Heart left ventricle (tissue), 16 donors: ENCODE data around the gene STAT2. TPM values are rescaled to one million over a fixed set of nuclear protein-coding genes. Genes with fewer than 3 reads are reported as not detected.

Source experiments
- ATAC-seq, 4 donors: fragments of 200-7000 bp; cut with Tn5 transposase; one replicate each; pipeline ENCODE4 v1.9.1; 2020 to 2022; ENCODE audit warnings: moderate library complexity in 4 of 4, mild to moderate bottlenecking in 3 of 4, moderate number of reproducible peaks in 1 of 4
- DNase-seq, 5 donors: peaks; one replicate each; pipeline ENCODE4 v3.0.0-alpha.2; 2020
- H3K27ac ChIP-seq, 12 donors: fragments of 200-600 bp; sonication (generic) in 4 of 12; one replicate each; pipeline versions ENCODE4 v1.5.0 to v1.8.0; 2016 to 2022; ENCODE audit warnings: mild to moderate bottlenecking in 2 of 12
- H3K27me3 ChIP-seq, 9 donors: fragments of 200-600 bp; sonication (generic) in 2 of 9; one replicate each; pipeline versions ENCODE4 v1.5.1 to v1.8.0; 2016 to 2022; ENCODE audit warnings: mild to moderate bottlenecking in 3 of 9
- H3K36me3 ChIP-seq, 9 donors: fragments of 200-600 bp; sonication (generic) in 2 of 9; one replicate each; pipeline versions ENCODE4 v1.5.0 to v1.8.0; 2018 to 2022; ENCODE audit warnings: mild to moderate bottlenecking in 2 of 9
- H3K4me1 ChIP-seq, 12 donors: fragments of 200-600 bp; sonication (generic) in 4 of 12; one replicate each; pipeline versions ENCODE4 v1.5.0 to v1.8.0; 2016 to 2022; ENCODE audit warnings: mild to moderate bottlenecking in 3 of 12
- H3K4me3 ChIP-seq, 12 donors: fragments of 200-600 bp; sonication (generic) in 4 of 12; one replicate each; pipeline versions ENCODE4 v1.5.0 to v1.8.0; 2017 to 2022; ENCODE audit warnings: mild to moderate bottlenecking in 9 of 12, moderate library complexity in 4 of 12
- H3K9me3 ChIP-seq, 12 donors: fragments of 200-600 bp; sonication (generic) in 4 of 12; one replicate each; pipeline versions ENCODE4 v1.5.0 to v1.8.0; 2016 to 2022; ENCODE audit warnings: mild to moderate bottlenecking in 1 of 12
- POLR2A ChIP-seq, 2 donors: fragments of 450-650 bp; IDR thresholded peaks; one replicate each; pipeline ENCODE4 v1.6.1; 2017; ENCODE audit warnings: antibody characterized with exemption in 2 of 2, mild to moderate bottlenecking in 2 of 2, moderate library complexity in 2 of 2
- WGBS, 4 donors: extraction: QIAGEN DNeasy Blood & Tissue Kit in 2 of 4; methylation state at CpG; one replicate each; pipeline versions ENCODE4 v1.1.5 to v1.1.7; 2013 to 2018; 5-methylcytosine and 5-hydroxymethylcytosine counted together
- intact Hi-C, 10 donors: fragments of 100-400 bp; cut with DNase I; formaldehyde crosslinking; loops; one replicate each; pipeline versions ENCODE4 v1.11.1 to v1.14.2; 2022
- polyA plus RNA-seq, 2 donors: library from polyadenylated mRNA; stranded (reverse); fragments of 200-250 nt; gene quantifications; one replicate each; pipeline ENCODE4 v1.2.3, GENCODE V29; 2013
- total RNA-seq, 9 donors: library from RNA; depleted of rRNA in 2 of 9; stranded (reverse); fragments of >200 nt in 2 of 9; fragmentation: NEBNext Ultra II Directional in 3 of 9; extraction: Animal tissue kit (Norgen Biotek cat#: 25700) in 3 of 9; gene quantifications; one replicate each; pipeline versions ENCODE4 v1.1.0 to v1.2.4, GENCODE V29; 2016 to 2023
- TF ChIP-seq, protein P1 (sequence below), 12 donors: fragments of 200-600 bp; sonication (generic) in 4 of 12; IDR thresholded peaks; one replicate each; pipeline versions ENCODE4 v1.5.0 to v1.8.0; 2018 to 2022; ENCODE audit warnings: antibody characterized with exemption in 12 of 12, mild to moderate bottlenecking in 5 of 12
- donor health status: ischemic (EF 13 %, LVEDD 7.1; RV severe dilation, severe dysfunction).
- donor health status: healthy with polysubstance abuse.
- donor health status: DM: no; HTN: yes; CAD: no.
- donor health status: DM: no; HTN: no; CAD: no.
- donor health status: ischemic (EF 25% LVEDD 6.9; RV normal size, moderate dysfunction).
- donor health status: ischemic (EF 25% LVEDD 5.7; RV mildly dilated, moderate dysfunction).
- donor health status: healthy.
- donor health status: DM: yes; HTN: yes; CAD: no.
- donor health status: ischemic (EF 35%, LVEDD 5.7; RV mildly dilated, moderate dysfunction).
- donor health status: nonischemic (EF 11% LVEDD 7.7; RV severe dilation, severe dysfunction).
- donor health status: DM: yes; HTN: yes; CAD: no.
- donor health status: PGD.
- donor health status: ischemic (EF 29% LVEDD 5.4; RV normal size, mild dysfunction).
- donor health status: nonischemic (EF 23%, LVEDD 6.1; RV moderate dilation, normal function).

STAT2 gene
- total and polyA plus RNA-seq, 11 donors = 23.1 to 150 (median 36.1) TPM

DNA sequence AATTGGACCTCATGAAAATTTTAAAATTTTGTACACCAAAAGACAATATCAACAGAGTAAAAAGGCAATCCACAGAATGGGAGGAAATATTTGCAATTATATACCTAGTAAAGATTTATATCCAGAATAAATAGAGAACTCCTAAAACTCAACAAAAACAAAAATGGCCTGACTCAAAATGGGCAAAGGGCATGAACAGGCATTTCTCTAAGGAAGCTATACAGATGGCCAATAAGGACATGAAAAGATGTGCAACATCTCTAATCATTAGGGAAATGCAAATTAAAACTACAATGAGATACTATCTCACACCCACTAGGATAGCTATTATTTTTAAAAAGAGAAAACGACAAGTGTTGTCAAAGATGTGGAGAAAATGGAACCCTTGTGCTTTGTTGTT is 13.6 kb upstream of the STAT2 start:
- H3K4me1 ChIP-seq = peaks cover 0 to 19% (median 0%) of the 10 kb centered on the region in 12 donors
- no peak overlapping the region for H3K27ac ChIP-seq
- intact Hi-C loops = no loop called here
- 97 to 98% (median 98%) methylated on average over 1 of the region's 1 CpG for WGBS, 4 donors
- peaks cover 0 to 7% (median 0%) of the 10 kb centered on the region in 12 donors for H3K9me3 ChIP-seq
- no peak overlapping the region for H3K4me3 ChIP-seq
- H3K27me3 ChIP-seq = no peaks in the 10 kb centered on the region
- no peak for TF ChIP-seq POLR2A (IDR thresholded peaks at IDR 0.05)
- TF ChIP-seq, protein P1, sequence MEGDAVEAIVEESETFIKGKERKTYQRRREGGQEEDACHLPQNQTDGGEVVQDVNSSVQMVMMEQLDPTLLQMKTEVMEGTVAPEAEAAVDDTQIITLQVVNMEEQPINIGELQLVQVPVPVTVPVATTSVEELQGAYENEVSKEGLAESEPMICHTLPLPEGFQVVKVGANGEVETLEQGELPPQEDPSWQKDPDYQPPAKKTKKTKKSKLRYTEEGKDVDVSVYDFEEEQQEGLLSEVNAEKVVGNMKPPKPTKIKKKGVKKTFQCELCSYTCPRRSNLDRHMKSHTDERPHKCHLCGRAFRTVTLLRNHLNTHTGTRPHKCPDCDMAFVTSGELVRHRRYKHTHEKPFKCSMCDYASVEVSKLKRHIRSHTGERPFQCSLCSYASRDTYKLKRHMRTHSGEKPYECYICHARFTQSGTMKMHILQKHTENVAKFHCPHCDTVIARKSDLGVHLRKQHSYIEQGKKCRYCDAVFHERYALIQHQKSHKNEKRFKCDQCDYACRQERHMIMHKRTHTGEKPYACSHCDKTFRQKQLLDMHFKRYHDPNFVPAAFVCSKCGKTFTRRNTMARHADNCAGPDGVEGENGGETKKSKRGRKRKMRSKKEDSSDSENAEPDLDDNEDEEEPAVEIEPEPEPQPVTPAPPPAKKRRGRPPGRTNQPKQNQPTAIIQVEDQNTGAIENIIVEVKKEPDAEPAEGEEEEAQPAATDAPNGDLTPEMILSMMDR (IDR thresholded peaks at IDR 0.05) = no peak
- no peaks in the 10 kb centered on the region for H3K36me3 ChIP-seq
- no peak for ATAC-seq
- no peak for DNase-seq

DNA sequence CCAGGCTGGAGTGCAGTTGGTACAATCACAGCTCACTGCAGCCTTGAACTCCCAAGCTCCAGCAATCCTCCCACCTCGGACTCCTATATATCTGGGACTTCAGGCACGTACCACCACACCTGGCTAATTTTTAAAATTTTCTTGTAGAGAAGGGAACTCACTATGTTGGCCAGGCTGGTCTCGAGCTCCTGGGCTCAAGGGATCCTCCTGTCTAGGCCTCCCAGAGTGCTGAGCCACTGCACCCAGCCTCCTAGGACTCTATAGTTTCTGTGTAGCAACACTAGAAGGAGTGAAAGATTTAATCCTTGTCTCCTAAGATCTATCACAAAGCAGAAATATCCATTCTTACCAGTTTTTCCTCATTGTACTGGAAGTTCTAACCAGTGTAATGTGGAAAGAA is 7.0 kb upstream of the STAT2 start:
- 84 to 91% (median 89%) methylated on average over 3 of the region's 3 CpGs for WGBS, 4 donors
- Histone ChIP-seq H3K4me1 (no peaks in the 10 kb centered on the region), H3K27me3 (no peaks in the 10 kb centered on the region), H3K27ac (no peak overlapping the region), H3K9me3 (no peaks in the 10 kb centered on the region), H3K4me3 (no peak overlapping the region), H3K36me3 (no peaks in the 10 kb centered on the region)
- TF ChIP-seq POLR2A (IDR thresholded peaks at IDR 0.05) = no peak
- TF ChIP-seq, protein P1 (IDR thresholded peaks at IDR 0.05) = no peak
- DNase-seq (no peak), ATAC-seq (no peak)
- intact Hi-C loops = loop anchor here in 3 of 10 donors (10.0 kb wide), 3 partner anchors 78 to 98 kb away; partner anchors contain the start of genes MIP (in 1 of the 3), SPRYD4 (in 1 of the 3) and TIMELESS (in 1 of the 3)

DNA sequence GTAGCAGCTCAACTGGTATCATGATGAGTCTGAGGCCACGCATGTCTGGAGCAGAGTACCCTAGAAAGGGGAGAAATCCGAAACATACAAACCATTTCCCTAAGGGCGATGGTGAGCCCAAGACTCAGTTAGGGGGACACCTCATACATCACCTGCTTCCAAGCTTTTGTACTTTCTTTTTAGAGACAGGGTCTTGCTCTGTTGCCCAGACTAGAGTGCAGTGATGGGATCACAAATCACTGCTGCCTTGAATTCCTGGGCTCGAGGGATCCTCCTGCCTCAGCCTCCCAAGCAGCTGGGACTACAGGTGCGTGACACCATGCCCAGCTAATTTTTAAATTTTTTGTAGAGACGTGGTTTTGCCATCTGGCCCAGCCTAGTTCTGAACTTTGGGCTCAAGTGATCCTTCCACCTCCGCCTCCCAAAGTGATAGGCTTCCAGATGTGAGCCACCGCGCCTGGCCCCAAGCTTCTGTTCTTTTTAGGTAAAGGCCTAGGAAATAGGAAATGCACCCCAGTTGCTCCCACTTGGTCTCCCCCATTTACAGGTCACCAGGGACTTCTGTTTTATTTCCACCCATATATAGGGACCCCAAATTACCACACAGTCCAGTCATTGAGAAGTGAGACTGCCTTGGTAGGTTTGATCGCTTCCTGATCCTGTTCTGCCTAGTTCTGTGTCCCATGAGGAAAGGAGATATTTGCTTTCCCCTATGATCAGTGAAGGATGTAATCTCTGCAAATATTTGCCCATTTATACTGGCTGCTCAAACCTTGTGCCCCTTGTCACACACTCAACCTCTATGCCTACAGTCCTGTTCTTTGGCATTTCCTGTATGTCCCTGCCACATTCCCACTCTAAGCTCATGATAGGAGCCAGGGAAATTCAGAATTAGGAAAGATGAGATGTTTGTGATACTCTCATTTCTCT is 2.5 kb upstream of the STAT2 start, which contains the start of gene APOF:
APOF (minus strand) TSS at position 728 of the 930 bp plus-strand sequence; CDS start at position 616, 112 bp downstream.
- Histone ChIP-seq H3K4me3 (no peak within 1 kb of the TSS), H3K27me3 (no peaks in the 10 kb centered on the region), H3K4me1 (peaks cover 0 to 29% (median 17%) of the 10 kb centered on the region in 12 donors), H3K27ac (no peak within 1 kb of the TSS), H3K9me3 (no peaks in the 10 kb centered on the region), H3K36me3 (no peaks in the 10 kb centered on the region)
- no peak for ATAC-seq
- 92 to 94% (median 93%) methylated on average over 10 of the region's 10 CpGs for WGBS, 4 donors
- TF ChIP-seq, protein P1 (IDR thresholded peaks at IDR 0.05) = no peak
- TF ChIP-seq POLR2A (IDR thresholded peaks at IDR 0.05) = no peak
- intact Hi-C loops = loop anchor here in 9 of 10 donors (5.0 to 10.0 kb wide), 6 partner anchors 82 to 102 kb away; partner anchors contain the start of genes TIMELESS (in 5 of the 9), MIP (in 2 of the 9) and SPRYD4 (in 1 of the 9)
- no peak for DNase-seq
